AG09319 (cell line): ENCODE results near the gene TEKT5.

Experiments used
- DNase-seq: peaks from one replicate; pipeline ENCODE4 v3.0.0-alpha.2; 2010; ENCODE audit warnings: low read depth; ENCODE audit errors: extremely low read depth
- TF ChIP-seq, protein P1 (sequence below): IDR thresholded peaks from 2 replicates; pipeline ENCODE4 v1.5.1; 2011; ENCODE audit warnings: low read depth, mild to moderate bottlenecking, inconsistent platforms, low read length, moderate library complexity

Gene TEKT5

DNA sequence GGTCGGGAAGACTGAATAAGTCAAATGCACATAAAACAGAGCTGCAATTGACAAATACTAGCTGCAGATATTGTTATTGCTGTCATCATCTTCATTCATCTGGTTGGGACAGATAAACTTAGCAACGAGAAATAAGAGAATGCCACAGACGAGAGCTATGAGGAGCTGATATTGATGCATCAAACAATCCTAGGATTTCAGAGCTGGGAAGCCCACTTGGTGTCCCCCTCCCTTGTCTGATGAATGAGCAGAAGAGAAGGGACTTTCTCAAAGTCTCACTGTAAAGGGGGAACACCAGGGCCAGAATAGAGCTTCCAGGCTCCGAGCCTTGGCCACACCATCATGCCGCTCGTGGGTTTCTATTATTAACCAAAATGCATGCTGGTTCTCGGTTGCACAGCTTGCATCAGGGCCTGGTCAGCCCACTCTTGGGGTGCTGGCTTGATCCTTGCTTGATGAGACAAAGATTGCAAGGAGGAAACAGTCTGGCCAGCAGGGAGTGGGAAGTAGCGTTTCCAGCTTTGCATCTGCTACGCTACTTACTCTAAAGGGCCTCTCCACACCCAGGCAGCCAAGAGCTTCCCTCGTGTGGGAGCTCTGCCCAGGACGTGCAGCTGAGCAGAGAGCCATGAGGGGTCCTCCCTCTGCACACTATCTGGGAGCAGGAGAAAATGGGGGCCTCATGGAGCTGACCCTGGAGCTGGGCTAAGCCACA is 85.9 kb downstream of the TEKT5 start:
- no peak for DNase-seq
- TF ChIP-seq, protein P1, sequence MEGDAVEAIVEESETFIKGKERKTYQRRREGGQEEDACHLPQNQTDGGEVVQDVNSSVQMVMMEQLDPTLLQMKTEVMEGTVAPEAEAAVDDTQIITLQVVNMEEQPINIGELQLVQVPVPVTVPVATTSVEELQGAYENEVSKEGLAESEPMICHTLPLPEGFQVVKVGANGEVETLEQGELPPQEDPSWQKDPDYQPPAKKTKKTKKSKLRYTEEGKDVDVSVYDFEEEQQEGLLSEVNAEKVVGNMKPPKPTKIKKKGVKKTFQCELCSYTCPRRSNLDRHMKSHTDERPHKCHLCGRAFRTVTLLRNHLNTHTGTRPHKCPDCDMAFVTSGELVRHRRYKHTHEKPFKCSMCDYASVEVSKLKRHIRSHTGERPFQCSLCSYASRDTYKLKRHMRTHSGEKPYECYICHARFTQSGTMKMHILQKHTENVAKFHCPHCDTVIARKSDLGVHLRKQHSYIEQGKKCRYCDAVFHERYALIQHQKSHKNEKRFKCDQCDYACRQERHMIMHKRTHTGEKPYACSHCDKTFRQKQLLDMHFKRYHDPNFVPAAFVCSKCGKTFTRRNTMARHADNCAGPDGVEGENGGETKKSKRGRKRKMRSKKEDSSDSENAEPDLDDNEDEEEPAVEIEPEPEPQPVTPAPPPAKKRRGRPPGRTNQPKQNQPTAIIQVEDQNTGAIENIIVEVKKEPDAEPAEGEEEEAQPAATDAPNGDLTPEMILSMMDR: no peak

DNA sequence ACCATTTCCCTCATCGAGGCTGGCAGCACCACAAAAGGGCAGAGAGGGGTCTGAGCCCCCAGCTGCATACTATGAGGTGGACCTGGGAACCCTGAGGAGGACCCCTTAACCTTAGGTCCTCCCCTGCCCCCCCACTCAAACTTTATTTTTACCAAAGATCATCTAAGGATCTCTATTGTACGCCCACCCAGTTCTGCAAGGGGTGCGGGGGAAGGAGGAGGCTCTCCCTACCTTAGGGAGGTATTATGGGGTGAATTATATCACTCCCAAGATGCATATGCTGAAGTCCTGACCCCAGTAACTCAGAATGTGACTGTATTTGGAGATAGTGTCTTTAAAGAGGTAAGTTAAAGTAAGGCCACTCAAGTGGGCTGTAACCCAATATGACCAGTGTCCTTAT is 87.6 kb downstream of the TEKT5 start:
- DNase-seq: no peak
- TF ChIP-seq, protein P1: no peak

DNA sequence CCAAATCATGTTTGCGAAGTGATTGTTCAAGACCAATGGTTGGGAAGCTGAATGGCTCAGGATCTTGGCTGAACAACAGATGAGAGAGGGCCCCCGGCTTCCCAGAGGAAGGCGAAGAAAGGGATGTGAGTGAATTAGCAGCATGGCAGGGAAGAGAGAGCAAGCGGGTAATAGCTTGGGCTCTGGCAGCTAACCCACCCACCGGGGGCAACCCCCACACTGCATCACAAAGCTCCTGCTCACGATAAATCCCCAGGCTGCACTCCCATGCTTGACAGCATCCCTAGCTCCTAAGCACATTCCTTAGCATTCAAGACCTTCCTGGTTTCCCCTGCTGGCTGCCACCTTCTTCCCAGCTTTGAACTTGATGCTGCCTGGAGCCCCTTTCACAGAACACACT is 88.1 kb downstream of the TEKT5 start:
- TF ChIP-seq, protein P1: no peak
- no peak for DNase-seq

GRCh38 chr16:10605636-10606035 is 89.1 kb downstream of the TEKT5 start:
- no peak for DNase-seq
- TF ChIP-seq, protein P1: no peak

- no peak for DNase-seq
- TF ChIP-seq, protein P1: no peak
Measured at GRCh38 chr16:10601444-10602408, 93.0 kb downstream of the TEKT5 start.

- TF ChIP-seq, protein P1: no peak
- no peak for DNase-seq
Measured at GRCh38 chr16:10600782-10601443, 93.8 kb downstream of the TEKT5 start.
